Measurements from ENCODE around the gene GALNT4.

GALNT4 gene

GRCh38 chr12:89528434-89528833 is 3.8 kb upstream of the GALNT4 start:
- no peak for DNase-seq

- DNase-seq, result peak; percentile 93
Observed at GRCh38 chr12:89525824-89526770, 1.5 kb upstream of the GALNT4 start, which contains the start of gene POC1B. Gene POC1B (minus strand): TSS chr12:89526047. CDS start chr12:89525895, 152 bp downstream.

GRCh38 chr12:89525305-89525823 is 768 bp upstream of the GALNT4 start:
- no peak for DNase-seq

GRCh38 chr12:89523843-89524540 is 604 bp downstream of the GALNT4 start:
- no peak for DNase-seq

GRCh38 chr12:89523393-89523792 is 1.2 kb downstream of the GALNT4 start:
- no peak for DNase-seq

- no peak for DNase-seq
Observed at GRCh38 chr12:89521364-89522223, 3.0 kb downstream of the GALNT4 start.

- DNase-seq, result no peak
Observed at GRCh38 chr12:89517720-89518119, 6.9 kb downstream of the GALNT4 start.

- no peak for DNase-seq
Observed at GRCh38 chr12:89516633-89517032, 8.0 kb downstream of the GALNT4 start.

GRCh38 chr12:89514751-89515150 is 9.8 kb downstream of the GALNT4 start:
- no peak for DNase-seq

- DNase-seq, result no peak
Observed at GRCh38 chr12:89513544-89513943, 11.1 kb downstream of the GALNT4 start.

GRCh38 chr12:89507015-89507824 is 17.4 kb downstream of the GALNT4 start:
- no peak for DNase-seq

GRCh38 chr12:89506050-89506449 is 18.5 kb downstream of the GALNT4 start:
- no peak for DNase-seq

GRCh38 chr12:89504560-89505346 is 19.8 kb downstream of the GALNT4 start:
- no peak for DNase-seq

GRCh38 chr12:89501793-89502192 is 22.8 kb downstream of the GALNT4 start:
- DNase-seq, result no peak

GRCh38 chr12:89499857-89500256 is 24.7 kb downstream of the GALNT4 start:
- no peak for DNase-seq

- DNase-seq, result no peak
Observed at GRCh38 chr12:89497467-89497866, 27.1 kb downstream of the GALNT4 start.

- DNase-seq, result no peak
Observed at GRCh38 chr12:89497005-89497404, 27.6 kb downstream of the GALNT4 start.

GRCh38 chr12:89494411-89495231 is 30.0 kb downstream of the GALNT4 start:
- peak; percentile 72 for DNase-seq

- no peak for DNase-seq
Observed at GRCh38 chr12:89493670-89494302, 30.8 kb downstream of the GALNT4 start.

- no peak for DNase-seq
Observed at GRCh38 chr12:89492883-89493282, 31.7 kb downstream of the GALNT4 start.

Data from activated CD8-positive, alpha-beta memory T cell treated with anti-CD3 and anti-CD28 coated beads for 24 hours (primary cell).